ENCODE data around the gene SOX6. TPM values are rescaled to one million over a fixed set of nuclear protein-coding genes. Genes with fewer than 3 reads are reported as not detected.

The SOX6 gene
- 7.6 and 8.3 TPM in 2 replicates for total RNA-seq (ENCODE audit: low replicate concordance)

DNA sequence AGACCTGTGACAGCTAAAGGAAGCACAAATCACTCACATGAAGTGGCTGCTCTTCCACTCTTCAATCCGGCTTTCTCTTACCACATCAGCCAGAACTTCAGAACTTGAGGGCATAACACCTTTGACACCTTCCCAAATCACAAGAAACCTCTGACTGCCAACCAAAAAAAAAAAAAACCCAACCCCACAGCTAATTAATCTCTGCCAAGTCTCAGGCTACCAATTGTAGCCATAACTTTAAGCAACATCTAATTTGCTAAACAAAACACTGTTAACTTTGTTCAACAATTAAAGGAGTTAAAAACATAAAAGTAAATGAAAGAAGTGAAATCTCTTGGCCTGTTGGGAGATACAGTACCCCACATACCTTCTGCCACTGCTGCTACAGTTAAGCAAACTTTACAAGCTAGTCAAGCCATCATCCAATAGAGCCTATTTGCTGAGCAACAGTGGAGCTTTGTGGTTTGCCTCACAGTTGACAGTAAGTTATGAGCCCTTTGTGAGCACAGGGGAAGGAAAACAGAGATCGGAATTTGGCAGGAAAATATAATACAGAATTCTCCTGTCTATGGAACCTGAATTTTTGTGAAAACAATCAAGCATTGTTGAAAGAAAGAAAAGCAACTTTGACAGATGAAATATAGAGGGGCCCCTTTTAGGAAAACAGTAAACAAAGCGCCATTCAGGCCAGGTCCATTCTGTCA, at the start of gene SOX6:
Gene SOX6 (minus strand): TSS at position 490 of the 704 bp plus-strand sequence. CDS start 15,298 bp downstream, outside the sequence.
- Mint-ChIP-seq H3K4me3 (no peak within 1 kb of the TSS), H3K27ac (peak within 1 kb of the TSS; percentile 2), H3K9me3 (no peaks in the 10 kb centered on the region), H3K36me3 (no peaks in the 10 kb centered on the region), H3K4me1 (peaks cover 23% of the 10 kb centered on the region), H3K27me3 (ENCODE audit: insufficient read depth, low read depth) (no peaks in the 10 kb centered on the region)
- peaks cover 6% of the 10 kb centered on the region for H3K4me1 ChIP-seq
- peaks cover 17% of the 10 kb centered on the region for H3K27me3 ChIP-seq
- H3F3A ChIP-seq (ENCODE audit: low read depth), result no peaks in the 10 kb centered on the region
- TF ChIP-seq, protein P1, sequence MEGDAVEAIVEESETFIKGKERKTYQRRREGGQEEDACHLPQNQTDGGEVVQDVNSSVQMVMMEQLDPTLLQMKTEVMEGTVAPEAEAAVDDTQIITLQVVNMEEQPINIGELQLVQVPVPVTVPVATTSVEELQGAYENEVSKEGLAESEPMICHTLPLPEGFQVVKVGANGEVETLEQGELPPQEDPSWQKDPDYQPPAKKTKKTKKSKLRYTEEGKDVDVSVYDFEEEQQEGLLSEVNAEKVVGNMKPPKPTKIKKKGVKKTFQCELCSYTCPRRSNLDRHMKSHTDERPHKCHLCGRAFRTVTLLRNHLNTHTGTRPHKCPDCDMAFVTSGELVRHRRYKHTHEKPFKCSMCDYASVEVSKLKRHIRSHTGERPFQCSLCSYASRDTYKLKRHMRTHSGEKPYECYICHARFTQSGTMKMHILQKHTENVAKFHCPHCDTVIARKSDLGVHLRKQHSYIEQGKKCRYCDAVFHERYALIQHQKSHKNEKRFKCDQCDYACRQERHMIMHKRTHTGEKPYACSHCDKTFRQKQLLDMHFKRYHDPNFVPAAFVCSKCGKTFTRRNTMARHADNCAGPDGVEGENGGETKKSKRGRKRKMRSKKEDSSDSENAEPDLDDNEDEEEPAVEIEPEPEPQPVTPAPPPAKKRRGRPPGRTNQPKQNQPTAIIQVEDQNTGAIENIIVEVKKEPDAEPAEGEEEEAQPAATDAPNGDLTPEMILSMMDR (IDR thresholded peaks at IDR 0.05), result no peak
- TF ChIP-seq EZH2phosphoT487 (IDR thresholded peaks at IDR 0.05), result no peak
- peak; percentile 4 for DNase-seq (ENCODE audit: low spot score)
- no peaks in the 10 kb centered on the region for H3K36me3 ChIP-seq
- H3K79me2 ChIP-seq (ENCODE audit: low read depth), result no peaks in the 10 kb centered on the region
- no peak within 1 kb of the TSS for H3K27ac ChIP-seq
- no peaks in the 10 kb centered on the region for H3K9me3 ChIP-seq (ENCODE audit: low read depth)
- H3K4me3 ChIP-seq, result no peak within 1 kb of the TSS
- no peak within 1 kb of the TSS for H3K4me2 ChIP-seq
- no peak within 1 kb of the TSS for H3K9ac ChIP-seq
- no peaks in the 10 kb centered on the region for H4K20me1 ChIP-seq (ENCODE audit: low read depth)
- H2AFZ ChIP-seq (replicated peaks), result no peak within 1 kb of the TSS

DNA sequence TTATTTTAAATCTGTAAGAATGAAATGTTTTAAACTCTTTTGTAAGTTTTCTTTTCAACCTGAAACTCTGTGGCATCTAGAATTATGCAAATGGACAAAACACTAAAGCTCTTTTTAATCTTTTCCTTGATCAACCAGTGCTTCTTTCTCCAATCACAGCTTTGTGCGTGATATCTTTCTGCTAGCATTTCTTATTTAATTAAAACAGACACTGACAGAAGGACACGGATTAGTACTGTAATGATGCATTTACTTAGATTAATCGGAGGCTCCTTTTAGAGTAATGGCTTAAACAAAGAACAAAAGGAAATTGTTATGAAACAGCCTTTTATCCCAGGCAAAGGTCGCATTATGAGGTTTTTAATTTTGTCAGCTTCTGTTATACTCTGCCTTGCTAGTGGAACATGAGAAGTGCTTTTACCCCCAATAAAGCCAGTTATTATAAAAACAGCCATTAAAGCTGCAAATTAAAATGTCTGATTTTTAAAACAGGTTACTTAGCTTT, 48.5 kb upstream of the SOX6 start:
- H3K27me3 Mint-ChIP-seq (ENCODE audit: insufficient read depth, low read depth), result no peaks in the 10 kb centered on the region
- Histone ChIP-seq H3K4me3 (no peak overlapping the region), H3K4me1 (peaks cover 54% of the 10 kb centered on the region), H3K9ac (no peak overlapping the region), H3K9me3 (ENCODE audit: low read depth) (no peaks in the 10 kb centered on the region), H3K4me2 (peak overlapping the region; percentile 71), H3K27me3 (peaks cover 93% of the 10 kb centered on the region), H4K20me1 (ENCODE audit: low read depth) (no peaks in the 10 kb centered on the region), H3K79me2 (ENCODE audit: low read depth) (no peaks in the 10 kb centered on the region), H3K27ac (peak overlapping the region; percentile 22), H2AFZ (replicated peaks) (no peak overlapping the region), H3K36me3 (no peaks in the 10 kb centered on the region), H3F3A (ENCODE audit: low read depth) (peaks cover 31% of the 10 kb centered on the region)
- TF ChIP-seq EZH2 (IDR thresholded peaks at IDR 0.05) (no peak), EZH2phosphoT487 (IDR thresholded peaks at IDR 0.05) (no peak)
- TF ChIP-seq, protein P1 (IDR thresholded peaks at IDR 0.05), result no peak
- DNase-seq (ENCODE audit: low spot score), result no peak
- peaks cover 1% of the 10 kb centered on the region for H3K36me3 Mint-ChIP-seq
- H3K4me1 Mint-ChIP-seq, result peaks cover 55% of the 10 kb centered on the region
- no peaks in the 10 kb centered on the region for H3K9me3 Mint-ChIP-seq
- peak overlapping the region; percentile 96 for H3K27ac Mint-ChIP-seq
- no peak overlapping the region for H3K4me3 Mint-ChIP-seq

DNA sequence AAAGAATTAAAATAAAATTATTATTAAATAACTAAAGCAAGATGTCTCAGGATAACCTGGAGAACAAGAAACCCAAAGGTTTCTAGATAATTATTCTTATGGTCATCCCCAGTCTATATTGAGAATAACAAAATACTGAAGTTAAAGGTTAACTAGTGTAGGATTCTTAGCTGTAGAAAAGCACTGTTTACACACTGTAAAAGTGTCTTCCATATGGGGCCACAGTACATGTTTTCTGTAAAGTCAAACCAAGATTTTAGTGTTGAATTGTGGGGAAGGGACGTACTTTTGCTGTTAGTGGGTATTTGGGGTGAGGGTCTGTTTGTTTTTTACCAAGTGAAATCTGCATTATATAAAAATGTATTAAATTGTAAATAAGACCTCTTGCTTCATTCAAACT, 47.5 kb upstream of the SOX6 start:
- Mint-ChIP-seq H3K27me3 (ENCODE audit: insufficient read depth, low read depth) (no peaks in the 10 kb centered on the region), H3K4me3 (no peak overlapping the region), H3K9me3 (no peaks in the 10 kb centered on the region), H3K36me3 (no peaks in the 10 kb centered on the region), H3K4me1 (peaks cover 55% of the 10 kb centered on the region), H3K27ac (peak overlapping the region; percentile 70)
- Histone ChIP-seq H3F3A (ENCODE audit: low read depth) (peaks cover 31% of the 10 kb centered on the region), H3K4me3 (no peak overlapping the region), H3K4me1 (peaks cover 58% of the 10 kb centered on the region), H3K27me3 (peaks cover 93% of the 10 kb centered on the region), H4K20me1 (ENCODE audit: low read depth) (no peaks in the 10 kb centered on the region), H3K9ac (no peak overlapping the region), H3K4me2 (peak overlapping the region; percentile 71), H3K79me2 (ENCODE audit: low read depth) (no peaks in the 10 kb centered on the region), H3K27ac (peak overlapping the region; percentile 87), H2AFZ (replicated peaks) (no peak overlapping the region), H3K9me3 (ENCODE audit: low read depth) (no peaks in the 10 kb centered on the region), H3K36me3 (no peaks in the 10 kb centered on the region)
- TF ChIP-seq, protein P1 (IDR thresholded peaks at IDR 0.05), result no peak
- DNase-seq (ENCODE audit: low spot score), result no peak
